ENCODE data around the gene GTPBP10.

Gene GTPBP10

GRCh38 chr7:90421651-90422050, 75.1 kb downstream of the GTPBP10 start:
- in situ Hi-C loops (cut with HindIII; ENCODE audit: low pct_unique_long_range_greater_than_20kb, low sequenced_read_pairs) = no loop called here
- no peak for TF ChIP-seq JUND (IDR thresholded peaks at IDR 0.05; ENCODE audit: low read depth)
- no peak for DNase-seq (ENCODE audit: low read depth in 1 of 2, low spot score in 1 of 2)

- in situ Hi-C loops (cut with HindIII; ENCODE audit: low pct_unique_long_range_greater_than_20kb, low sequenced_read_pairs) = no loop called here
- DNase-seq (ENCODE audit: low read depth in 1 of 2, low spot score in 1 of 2) = no peak
- TF ChIP-seq JUND (IDR thresholded peaks at IDR 0.05; ENCODE audit: low read depth) = no peak
Measured at GRCh38 chr7:90424720-90425119, 78.2 kb downstream of the GTPBP10 start.

GRCh38 chr7:90425376-90425775, 78.9 kb downstream of the GTPBP10 start:
- no peak for TF ChIP-seq JUND (IDR thresholded peaks at IDR 0.05; ENCODE audit: low read depth)
- in situ Hi-C loops (cut with HindIII; ENCODE audit: low pct_unique_long_range_greater_than_20kb, low sequenced_read_pairs) = no loop called here
- DNase-seq (ENCODE audit: low read depth in 1 of 2, low spot score in 1 of 2) = no peak

- no peak for TF ChIP-seq JUND (IDR thresholded peaks at IDR 0.05; ENCODE audit: low read depth)
- in situ Hi-C loops (cut with HindIII; ENCODE audit: low pct_unique_long_range_greater_than_20kb, low sequenced_read_pairs) = no loop called here
- DNase-seq (ENCODE audit: low read depth in 1 of 2, low spot score in 1 of 2) = no peak
Measured at GRCh38 chr7:90430614-90431460, 84.3 kb downstream of the GTPBP10 start.

DNA sequence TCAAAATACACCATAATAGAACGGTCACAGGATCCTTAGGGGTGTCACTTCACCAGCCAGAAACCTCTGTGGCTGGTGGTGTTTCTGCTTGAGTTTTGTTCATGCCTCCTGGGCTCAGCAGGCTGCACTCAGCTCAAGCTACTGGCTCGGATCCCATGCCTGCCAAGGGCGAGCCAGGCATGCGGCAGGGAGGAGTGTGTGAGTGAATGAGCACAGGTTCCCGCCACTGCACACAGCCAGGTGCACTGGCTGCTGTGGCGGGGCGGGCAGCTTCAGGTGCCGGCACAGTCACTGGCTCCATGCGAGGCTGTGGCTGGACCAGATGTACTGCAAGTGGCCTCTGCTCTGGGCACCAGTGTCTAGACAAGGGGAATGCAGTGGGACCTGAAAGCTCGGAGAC, 86.2 kb downstream of the GTPBP10 start:
- DNase-seq (ENCODE audit: low read depth in 1 of 2, low spot score in 1 of 2) = peak in 1 of 2 experiments; percentile 1
- in situ Hi-C loops (cut with HindIII; ENCODE audit: low pct_unique_long_range_greater_than_20kb, low sequenced_read_pairs) = no loop called here
- TF ChIP-seq JUND (IDR thresholded peaks at IDR 0.05; ENCODE audit: low read depth) = no peak

DNA sequence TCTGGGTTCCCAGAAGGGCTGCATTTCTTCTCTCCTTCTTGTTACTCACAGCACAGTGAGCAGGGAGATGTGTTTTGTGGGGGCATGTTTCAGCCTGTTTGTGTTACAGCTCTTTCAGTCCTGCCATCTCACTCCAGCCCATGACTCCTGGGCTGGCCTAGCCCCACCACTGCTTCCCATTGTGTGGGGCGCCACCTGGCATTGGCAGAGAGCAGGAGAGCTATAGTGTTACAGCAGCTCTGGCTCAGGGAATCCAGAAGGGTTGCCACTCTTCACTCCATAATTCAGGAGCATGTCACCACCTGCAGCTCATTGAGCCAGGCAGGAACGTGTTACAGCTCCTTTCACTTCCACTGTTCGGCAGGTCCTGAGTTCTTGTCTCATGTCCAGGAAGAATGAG, 86.7 kb downstream of the GTPBP10 start:
- in situ Hi-C loops (cut with HindIII; ENCODE audit: low pct_unique_long_range_greater_than_20kb, low sequenced_read_pairs) = no loop called here
- no peak for TF ChIP-seq JUND (IDR thresholded peaks at IDR 0.05; ENCODE audit: low read depth)
- no peak for DNase-seq (ENCODE audit: low read depth in 1 of 2, low spot score in 1 of 2)

Measured in T47D (cell line).